Measurements from ENCODE around the gene HOXD8.

DNA sequence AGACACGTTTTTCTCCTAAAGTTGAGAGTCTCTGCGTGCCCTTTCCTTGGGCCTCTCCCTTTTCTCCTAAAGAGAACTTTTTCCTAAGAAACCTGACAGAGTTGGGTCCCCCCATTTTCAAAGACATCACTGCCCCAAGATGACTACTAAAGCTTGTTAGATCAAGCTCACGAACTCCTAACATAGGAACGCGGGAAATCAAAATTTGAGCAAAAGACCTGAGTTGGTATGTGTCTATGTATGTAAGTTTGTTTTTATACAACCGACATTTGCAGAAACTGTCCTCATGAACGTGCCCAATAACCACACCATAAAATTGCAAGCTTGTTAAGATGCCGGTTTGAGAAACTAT lies 35.6 kb upstream of the HOXD8 start:
- TF ChIP-seq EZH2 (IDR thresholded peaks at IDR 0.05; ENCODE audit: low read length, unreplicated experiment) (no peak), CTCF (conservative IDR thresholded peaks at IDR 0.05; ENCODE audit: low read depth, low read length) (no peak), EZH2phosphoT487 (IDR thresholded peaks at IDR 0.05; ENCODE audit: borderline replicate concordance, low read length) (no peak)
